Esophagus muscularis mucosa (tissue), 4 donors: ENCODE data around the gene UPK3BL1. TPM values are rescaled to one million over a fixed set of nuclear protein-coding genes. Genes with fewer than 3 reads are reported as not detected.
"Not testable (repeated sequence)": the region's sequence is repeated elsewhere in the genome, so short reads cannot be mapped to it uniquely, and the experiment has no call there.

Source experiments
- DNase-seq: peaks from one replicate; pipeline ENCODE4 v3.0.0-alpha.2; 2017; ENCODE audit errors: extremely low spot score
- H3K27ac ChIP-seq, 4 donors: fragments of 200-600 bp; sonication (generic); replicated peaks in 1 of 4; 1 replicate in 3 of 4; 2 replicates in 1 of 4; pipeline ENCODE4 v1.5.1; 2016 to 2019; ENCODE audit warnings: mild to moderate bottlenecking in 1 of 4
- H3K27me3 ChIP-seq, 4 donors: fragments of 200-600 bp; sonication (generic); one replicate each; pipeline versions ENCODE4 v1.5.1 to v1.6.0; 2016 to 2019
- H3K36me3 ChIP-seq, 4 donors: fragments of 200-600 bp; sonication (generic); one replicate each; pipeline ENCODE4 v1.5.1; 2016 to 2019
- H3K4me1 ChIP-seq, 4 donors: fragments of 200-600 bp; sonication (generic); one replicate each; pipeline ENCODE4 v1.5.1; 2016 to 2019
- H3K4me3 ChIP-seq, 4 donors: fragments of 200-600 bp; sonication (generic); 1 replicate in 2 of 4; 2 replicates in 2 of 4; pipeline ENCODE4 v1.5.1; 2016 to 2019; ENCODE audit warnings: mild to moderate bottlenecking in 4 of 4, moderate library complexity in 1 of 4
- H3K9me3 ChIP-seq, 4 donors: fragments of 200-600 bp; sonication (generic); 1 replicate in 3 of 4; 2 replicates in 1 of 4; pipeline ENCODE4 v1.5.1; 2016 to 2019
- WGBS: methylation state at CpG from one replicate; pipeline ENCODE4 v1.1.5; 2018; 5-methylcytosine and 5-hydroxymethylcytosine counted together
- intact Hi-C: fragments of 100-400 bp; cut with DNase I; formaldehyde crosslinking; loops from one replicate; pipeline ENCODE4 v1.15.1; 2023
- small RNA-seq, 3 donors: library from RNA; depleted of rRNA; stranded (forward); fragments of <200 nt; gene quantifications; one replicate each; pipeline ENCODE3, GENCODE V24; 2016
- total RNA-seq, 4 donors: library from RNA; depleted of rRNA; stranded (reverse); fragments of >200 nt; gene quantifications; one replicate each; pipeline versions ENCODE4 v1.1.0 to v1.2.1, GENCODE V29; 2016

Gene UPK3BL1
- total RNA-seq, 4 donors from 2014 or later, result 15.9 to 36.4 (median 18.6) TPM

DNA sequence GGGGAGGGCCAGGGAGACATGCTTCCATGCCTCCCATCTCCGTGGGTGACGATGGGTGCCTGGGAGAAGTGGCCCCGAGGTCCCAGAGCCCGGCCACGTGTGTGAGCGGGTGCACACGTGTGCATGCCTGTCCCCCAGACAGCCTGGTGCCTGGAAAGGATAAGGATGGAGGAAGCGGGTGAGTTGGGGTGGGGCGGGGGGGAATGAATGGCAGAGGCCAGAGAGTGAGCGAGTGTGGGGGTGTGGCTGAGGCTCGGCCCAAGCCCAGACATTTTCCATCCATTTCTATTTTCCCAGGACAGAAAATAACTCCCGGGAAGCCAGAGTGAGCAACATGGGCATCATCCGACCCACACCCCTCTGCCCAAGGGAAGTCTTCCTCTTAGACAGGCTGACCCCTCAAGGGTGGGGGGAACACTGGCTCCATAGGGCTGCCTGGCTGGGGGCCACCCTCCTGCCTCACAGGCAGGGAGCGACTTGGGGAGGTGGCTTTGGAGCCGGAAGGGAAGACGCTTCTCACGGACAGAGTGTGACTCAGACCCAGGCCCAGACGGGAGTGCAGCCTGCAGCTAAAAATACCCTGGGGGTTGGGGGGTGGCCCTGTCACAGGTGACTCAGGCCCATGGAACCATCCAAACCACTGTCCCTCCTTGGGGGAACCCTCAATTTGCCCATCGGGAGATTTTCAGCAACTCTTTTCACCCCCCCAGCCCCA lies 38.0 kb downstream of the UPK3BL1 start:
- H3K27ac ChIP-seq, H3K4me3 ChIP-seq, H3K27me3 ChIP-seq, H3K36me3 ChIP-seq, H3K9me3 ChIP-seq, DNase-seq, intact Hi-C loops, H3K4me1 ChIP-seq: not testable (repeated sequence)
- WGBS, result 47% methylated on average over 3 of the region's 19 CpGs

DNA sequence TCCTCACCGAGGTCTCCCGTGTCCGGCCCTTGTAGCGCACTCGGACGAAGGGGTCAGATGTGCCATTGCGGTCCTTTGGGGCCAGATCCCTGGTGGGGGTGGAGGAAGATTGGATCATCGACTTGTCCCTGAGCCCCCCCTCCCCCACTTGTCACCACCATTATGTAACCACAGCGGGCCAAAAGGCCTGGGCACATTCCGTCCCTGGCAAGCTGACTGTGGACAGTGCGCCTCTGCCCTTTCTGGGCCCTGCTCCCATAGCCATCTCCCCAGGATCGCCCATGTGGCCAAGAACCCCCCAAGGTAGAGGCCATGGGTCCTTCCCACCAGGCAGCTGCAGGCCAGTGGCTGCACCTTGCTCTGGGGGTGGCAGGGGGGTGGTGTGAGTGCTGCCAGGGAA lies 40.3 kb downstream of the UPK3BL1 start:
- H3K36me3 ChIP-seq, H3K4me1 ChIP-seq, H3K27me3 ChIP-seq, H3K27ac ChIP-seq, intact Hi-C loops, H3K9me3 ChIP-seq, DNase-seq, H3K4me3 ChIP-seq: not testable (repeated sequence)
- no CpG with 5 or more reads among the region's 12 CpGs for WGBS

DNA sequence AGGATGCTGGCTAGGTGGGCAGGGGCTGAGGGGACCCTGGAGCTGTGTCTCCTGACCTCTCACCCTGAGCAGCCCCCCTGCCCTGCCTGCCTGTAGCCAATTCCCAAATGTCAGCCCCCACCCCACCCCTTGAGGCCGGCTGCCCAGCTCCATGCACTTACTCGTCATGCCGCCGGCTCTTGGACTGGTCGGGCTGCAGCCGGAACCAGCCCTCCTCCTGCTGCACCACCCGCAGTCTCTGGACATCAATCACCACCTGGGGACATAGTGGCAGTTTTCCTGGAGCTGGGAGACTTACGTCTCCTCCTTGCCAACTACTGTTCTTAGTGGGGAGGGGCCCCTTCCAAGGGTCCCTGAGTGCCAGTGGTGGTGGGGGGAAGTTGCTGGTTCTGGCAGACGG lies 42.9 kb downstream of the UPK3BL1 start:
- H3K9me3 ChIP-seq, H3K4me1 ChIP-seq, H3K36me3 ChIP-seq, H3K27ac ChIP-seq, intact Hi-C loops, H3K27me3 ChIP-seq, DNase-seq, H3K4me3 ChIP-seq: not testable (repeated sequence)
- no CpG with 5 or more reads among the region's 9 CpGs for WGBS

DNA sequence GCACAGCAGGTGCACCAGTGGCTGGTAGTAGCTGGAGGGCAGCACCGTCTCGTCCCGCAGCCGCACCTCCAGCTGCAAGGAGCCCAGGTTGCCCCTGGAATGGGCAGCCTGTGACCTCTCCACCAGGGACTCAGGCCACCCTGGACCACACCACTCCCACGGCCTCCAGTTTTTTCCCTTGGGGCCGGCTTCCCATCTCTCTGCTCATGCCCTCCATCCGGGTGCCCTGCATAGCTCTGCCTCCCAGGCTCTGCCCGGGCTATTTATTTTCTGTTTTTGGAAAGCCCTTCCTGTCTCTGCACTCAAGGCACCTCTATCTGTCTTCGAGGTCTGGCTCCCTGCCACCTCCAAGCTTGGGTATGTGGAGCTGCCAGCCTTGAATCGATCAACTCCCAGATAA lies 46.6 kb downstream of the UPK3BL1 start:
- H3K4me1 ChIP-seq, H3K27ac ChIP-seq, intact Hi-C loops, H3K4me3 ChIP-seq, H3K9me3 ChIP-seq, H3K36me3 ChIP-seq, H3K27me3 ChIP-seq: not testable (repeated sequence)
- 77% methylated on average over 4 of the region's 10 CpGs for WGBS
- DNase-seq, result peak; percentile 8

DNA sequence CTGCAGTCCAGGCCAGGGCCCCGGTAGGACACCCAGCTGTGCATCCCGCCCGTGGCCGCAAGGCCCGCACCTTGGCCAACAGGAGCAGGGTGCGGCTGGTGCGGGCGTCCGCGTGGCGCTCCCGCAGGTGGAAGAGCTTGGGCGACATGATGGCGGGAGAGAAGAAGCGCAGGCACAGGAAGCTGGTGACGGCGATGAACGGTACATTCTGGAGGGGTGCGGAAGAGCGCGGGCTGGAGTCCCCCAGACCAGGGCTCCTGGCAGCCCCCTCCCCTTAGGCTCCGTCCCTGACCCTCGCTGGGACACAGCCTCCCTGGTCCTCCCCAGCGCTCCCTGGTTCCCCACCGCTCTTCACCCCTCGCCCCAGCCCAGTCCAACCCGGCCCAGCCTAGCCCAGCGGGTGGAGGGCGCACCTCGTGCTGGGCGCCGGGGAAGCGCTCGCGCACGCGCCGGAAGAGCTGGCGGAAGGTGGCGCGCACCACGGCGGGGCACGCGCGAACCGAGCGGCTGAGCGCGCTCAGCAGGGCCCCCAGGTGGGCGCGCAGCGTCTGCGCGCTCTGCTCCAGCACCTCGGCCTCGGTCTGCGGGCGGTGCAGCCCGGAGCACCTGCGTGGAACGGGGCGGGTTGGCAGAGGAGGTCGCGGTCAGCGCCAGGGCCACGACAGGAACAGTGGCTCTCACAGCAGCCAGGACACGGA lies 48.8 kb downstream of the UPK3BL1 start:
- H3K4me3 ChIP-seq, H3K27ac ChIP-seq, H3K36me3 ChIP-seq, intact Hi-C loops, H3K9me3 ChIP-seq, H3K4me1 ChIP-seq, DNase-seq, H3K27me3 ChIP-seq: not testable (repeated sequence)
- WGBS, result no CpG with 5 or more reads among the region's 68 CpGs

DNA sequence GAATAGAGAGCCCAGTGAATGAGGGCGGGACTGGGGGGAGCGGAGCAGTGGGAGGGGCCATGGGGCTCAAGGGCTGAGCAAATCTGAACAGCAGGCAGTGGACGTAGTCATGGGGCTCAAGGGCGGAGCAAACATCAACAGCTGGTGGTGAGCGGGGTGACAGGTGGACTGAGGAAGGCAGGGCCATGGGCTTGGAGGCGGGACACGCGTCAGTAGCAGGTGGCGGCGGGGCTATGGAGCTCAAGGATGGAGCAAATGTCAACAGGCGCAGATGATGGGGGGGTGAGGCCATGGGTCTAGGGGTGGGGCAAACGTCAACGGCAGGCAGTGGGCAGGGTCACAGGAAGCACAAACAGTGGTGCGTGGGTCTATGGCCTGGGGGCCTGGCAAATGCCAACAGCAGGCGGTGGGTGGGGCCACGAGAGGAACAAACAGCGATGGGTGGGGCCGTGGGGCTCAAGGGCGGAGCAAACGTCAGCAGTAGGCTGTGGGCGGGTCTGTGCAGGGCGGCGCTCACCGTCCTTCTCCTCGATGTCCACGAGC lies 50.0 kb downstream of the UPK3BL1 start:
- intact Hi-C loops, H3K4me1 ChIP-seq, H3K4me3 ChIP-seq, H3K27me3 ChIP-seq, H3K27ac ChIP-seq, DNase-seq, H3K36me3 ChIP-seq, H3K9me3 ChIP-seq: not testable (repeated sequence)
- 58% methylated on average over 9 of the region's 26 CpGs for WGBS

DNA sequence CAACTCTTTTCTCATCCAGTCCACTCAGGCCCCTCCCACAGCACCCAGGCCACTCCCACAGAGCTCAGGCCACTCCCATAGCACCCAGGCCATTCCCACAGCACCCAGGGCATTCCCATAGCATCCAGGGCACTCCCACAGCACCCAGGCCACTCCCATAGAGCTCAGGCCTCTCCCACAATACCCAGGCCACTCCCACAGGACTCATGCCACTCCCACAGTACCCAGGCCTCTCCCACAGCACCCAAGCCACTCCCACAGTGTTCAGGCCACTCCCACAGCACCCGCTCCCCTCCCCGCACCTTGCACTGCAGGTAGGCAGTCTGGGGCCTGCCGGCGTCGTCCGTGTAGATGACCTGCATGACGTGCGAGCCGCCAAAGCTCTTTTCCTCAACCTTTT lies 52.7 kb downstream of the UPK3BL1 start:
- H3K36me3 ChIP-seq, DNase-seq, H3K9me3 ChIP-seq, H3K27me3 ChIP-seq, H3K4me1 ChIP-seq, H3K27ac ChIP-seq, H3K4me3 ChIP-seq, intact Hi-C loops: not testable (repeated sequence)
- no CpG with 5 or more reads among the region's 9 CpGs for WGBS

Small RNA genes within 50 kb of the gene (small RNA-seq; reads per million reads assigned to genes)
- gene AC105052.3, result 0 reads per million in 3 donors
- 0 reads per million in 3 donors for gene UPK3BL1

Other genes starting within 250 kb of the UPK3BL1 start
- 10 to 100 TPM; 14.7 to 21.6 (median 19.2) TPM for gene PRKRIP1, start 246.4 kb downstream of the UPK3BL1 start, total RNA-seq
- 10 to 100 TPM in 3 of 4 donors, 1 to 10 TPM in 1; 6.2 to 16.0 (median 12.3) TPM for gene ORAI2, start 209.2 kb downstream of the UPK3BL1 start, total RNA-seq
- gene ALKBH4, start 177.9 kb downstream of the UPK3BL1 start, total RNA-seq, result 10 to 100 TPM in 3 of 4 donors, 1 to 10 TPM in 1; 8.3 to 19.4 (median 16.0) TPM
- 10 to 100 TPM in 3 of 4 donors, 1 to 10 TPM in 1; 10.0 to 32.7 (median 17.0) TPM for gene LRWD1, start 177.8 kb downstream of the UPK3BL1 start, total RNA-seq
- gene POLR2J, start 163.9 kb downstream of the UPK3BL1 start, total RNA-seq, result 10 to 100 TPM; 20.7 to 31.1 (median 25.8) TPM
- 10 to 100 TPM in 3 of 4 donors, 1 to 10 TPM in 1; 4.2 to 39.2 (median 18.5) TPM for gene RASA4B, start 125.0 kb downstream of the UPK3BL1 start, total RNA-seq
- gene UPK3BL2, start 99.1 kb downstream of the UPK3BL1 start, total RNA-seq, result 1 to 10 TPM; 1.2 to 7.1 (median 2.0) TPM
- not detected for gene SPDYE2, start 91.6 kb downstream of the UPK3BL1 start, total RNA-seq
- 10 to 100 TPM in 2 of 4 donors, 1 to 10 TPM in 2; 6.3 to 15.6 (median 11.0) TPM for gene POLR2J3, start 70.2 kb downstream of the UPK3BL1 start, total RNA-seq
- gene RASA4, start 26.0 kb downstream of the UPK3BL1 start, total RNA-seq, result 10 to 100 TPM; 32.0 to 73.9 (median 39.7) TPM
- gene SPDYE2B, start 7.5 kb upstream of the UPK3BL1 start, total RNA-seq, result not detected
- 1 to 10 TPM in 3 of 4 donors, under 1 TPM in 1; 0.45 to 3.7 (median 1.9) TPM for gene POLR2J2, start 28.9 kb upstream of the UPK3BL1 start, total RNA-seq
- 10 to 100 TPM in 3 of 4 donors, 1 to 10 TPM in 1; 8.3 to 19.5 (median 11.9) TPM for gene FAM185A, start 106.2 kb upstream of the UPK3BL1 start, total RNA-seq